HG03025 (cell line): ENCODE measurements around the gene RAB3GAP1.
"Not testable (repeated sequence)": the region's sequence is repeated elsewhere in the genome, so short reads cannot be mapped to it uniquely, and the experiment has no call there.

Source experiments
- ATAC-seq: cut with Tn5 transposase; IDR thresholded peaks from one replicate; pipeline ENCODE4 v1.9.1; 2021; ENCODE audit warnings: mild to moderate bottlenecking, moderate library complexity; ENCODE audit not compliant: unreplicated experiment, low FRiP score

RAB3GAP1 gene

GRCh38 chr2:135099802-135100483, 47.9 kb downstream of the RAB3GAP1 start:
- no peak for ATAC-seq

- no peak for ATAC-seq
Measured at GRCh38 chr2:135103843-135104242, 51.8 kb downstream of the RAB3GAP1 start.

GRCh38 chr2:135105513-135106316, 53.6 kb downstream of the RAB3GAP1 start:
- not testable (repeated sequence) for ATAC-seq

- ATAC-seq = no peak
Measured at GRCh38 chr2:135113322-135113721, 61.2 kb downstream of the RAB3GAP1 start.

- ATAC-seq = no peak
Measured at GRCh38 chr2:135119582-135119981, 67.5 kb downstream of the RAB3GAP1 start.

GRCh38 chr2:135121016-135121657, 69.0 kb downstream of the RAB3GAP1 start:
- ATAC-seq = no peak

- not testable (repeated sequence) for ATAC-seq
Measured at GRCh38 chr2:135121658-135122039, 69.6 kb downstream of the RAB3GAP1 start.

- ATAC-seq = no peak
Measured at GRCh38 chr2:135124924-135125886, 73.1 kb downstream of the RAB3GAP1 start.

GRCh38 chr2:135125940-135126339, 73.8 kb downstream of the RAB3GAP1 start:
- ATAC-seq = no peak

GRCh38 chr2:135130751-135131150, 78.7 kb downstream of the RAB3GAP1 start:
- no peak for ATAC-seq

GRCh38 chr2:135132314-135132713, 80.2 kb downstream of the RAB3GAP1 start:
- ATAC-seq = no peak

- ATAC-seq = no peak
Measured at GRCh38 chr2:135140606-135141005, 88.5 kb downstream of the RAB3GAP1 start.

- ATAC-seq = no peak
Measured at GRCh38 chr2:135142323-135142722, 90.2 kb downstream of the RAB3GAP1 start.

- ATAC-seq = no peak
Measured at GRCh38 chr2:135144343-135144742, 92.3 kb downstream of the RAB3GAP1 start.

GRCh38 chr2:135149251-135149650, 97.2 kb downstream of the RAB3GAP1 start:
- no peak for ATAC-seq

GRCh38 chr2:135150725-135151124, 98.6 kb downstream of the RAB3GAP1 start:
- no peak for ATAC-seq

GRCh38 chr2:135151615-135152014, 99.5 kb downstream of the RAB3GAP1 start:
- no peak for ATAC-seq

- ATAC-seq = no peak
Measured at GRCh38 chr2:135152361-135152760, 100.3 kb downstream of the RAB3GAP1 start.

GRCh38 chr2:135154962-135155361, 102.9 kb downstream of the RAB3GAP1 start:
- ATAC-seq = no peak

- no peak for ATAC-seq
Measured at GRCh38 chr2:135157856-135158255, 105.8 kb downstream of the RAB3GAP1 start.
